H9 (cell line): ENCODE results near the gene PDPN. TPM values are rescaled to one million over a fixed set of nuclear protein-coding genes. Genes with fewer than 3 reads are reported as not detected.

Source experiments
- DNase-seq: peaks from one replicate; pipeline ENCODE4 v3.0.0-alpha.2; 2017
- H2AFZ ChIP-seq: one replicate; pipeline ENCODE4 v1.6.1; 2013; ENCODE audit warnings: mild to moderate bottlenecking, low read length, control low read depth, moderate library complexity
- H2AK5ac ChIP-seq: 2 replicates; pipeline ENCODE4 v1.6.1; 2013; ENCODE audit warnings: low read length, control low read depth, mixed read lengths; ENCODE audit not compliant: insufficient read length
- H2BK120ac ChIP-seq: one replicate; pipeline ENCODE4 v1.6.1; 2013; ENCODE audit warnings: low read depth, mild to moderate bottlenecking, low read length, control low read depth, inconsistent platforms; ENCODE audit not compliant: poor library complexity, severe bottlenecking
- H2BK12ac ChIP-seq: 2 replicates; pipeline ENCODE4 v1.6.1; 2013; ENCODE audit warnings: low read length, control low read depth, mixed read lengths, low read depth; ENCODE audit not compliant: insufficient read length
- H2BK15ac ChIP-seq: 2 replicates; pipeline ENCODE4 v1.6.1; 2013; ENCODE audit warnings: low read depth, low read length, control low read depth
- H2BK20ac ChIP-seq: one replicate; pipeline ENCODE4 v1.6.1; 2013; ENCODE audit warnings: low read depth, mild to moderate bottlenecking, low read length, control low read depth, inconsistent platforms; ENCODE audit not compliant: poor library complexity, severe bottlenecking
- H2BK5ac ChIP-seq: 2 replicates; pipeline ENCODE4 v1.6.1; 2013; ENCODE audit warnings: low read length, control low read depth, mixed read lengths; ENCODE audit not compliant: insufficient read length
- H3K14ac ChIP-seq: 2 replicates; pipeline ENCODE4 v1.6.1; 2013; ENCODE audit warnings: low read length, control low read depth; ENCODE audit not compliant: insufficient read depth
- H3K18ac ChIP-seq: 2 replicates; pipeline ENCODE4 v1.6.1; 2013; ENCODE audit warnings: low read depth, mild to moderate bottlenecking, mixed read lengths, low read length, control low read depth; ENCODE audit not compliant: insufficient read length
- H3K23ac ChIP-seq: 2 replicates; pipeline ENCODE4 v1.6.1; 2013; ENCODE audit warnings: low read length, control low read depth, mixed read lengths, low read depth; ENCODE audit not compliant: insufficient read length
- H3K23me2 ChIP-seq: 2 replicates; pipeline ENCODE4 v1.6.1; 2013; ENCODE audit warnings: low read depth, mild to moderate bottlenecking, mixed read lengths, low read length, control low read depth; ENCODE audit not compliant: insufficient read length, poor library complexity, severe bottlenecking
- H3K27ac ChIP-seq: 2 replicates; pipeline ENCODE4 v1.5.1; 2013; ENCODE audit warnings: low read length, control low read depth, mixed read lengths, low read depth; ENCODE audit not compliant: insufficient read length
- H3K27me3 ChIP-seq: 2 replicates; pipeline ENCODE4 v1.6.1; 2013; ENCODE audit warnings: low read length, control low read depth, inconsistent platforms; ENCODE audit not compliant: insufficient read depth
- H3K4ac ChIP-seq: 2 replicates; pipeline ENCODE4 v1.6.1; 2013; ENCODE audit warnings: low read depth, mild to moderate bottlenecking, control low read depth, inconsistent platforms, low read length, moderate library complexity
- H3K4me1 ChIP-seq: 2 replicates; pipeline ENCODE4 v1.6.1; 2013; ENCODE audit warnings: low read length, control low read depth, inconsistent platforms; ENCODE audit not compliant: insufficient read depth
- H3K4me2 ChIP-seq: 2 replicates; pipeline ENCODE4 v1.6.1; 2013; ENCODE audit warnings: low read length, control low read depth, mixed read lengths; ENCODE audit not compliant: insufficient read length, insufficient read depth
- H3K56ac ChIP-seq: 2 replicates; pipeline ENCODE4 v1.6.1; 2013; ENCODE audit warnings: low read depth, mild to moderate bottlenecking, mixed read lengths, low read length, control low read depth; ENCODE audit not compliant: insufficient read length
- H3K79me1 ChIP-seq: 2 replicates; pipeline ENCODE4 v1.6.1; 2013; ENCODE audit warnings: low read depth, mild to moderate bottlenecking, moderate library complexity, low read length, control low read depth, inconsistent platforms; ENCODE audit not compliant: insufficient read depth, poor library complexity, severe bottlenecking
- H3K79me2 ChIP-seq: 2 replicates; pipeline ENCODE4 v1.6.1; 2013; ENCODE audit warnings: low read length, control low read depth, inconsistent platforms; ENCODE audit not compliant: insufficient read depth
- H3K9ac ChIP-seq: 2 replicates; pipeline ENCODE4 v1.6.1; 2013; ENCODE audit warnings: low read length, control low read depth, mixed read lengths; ENCODE audit not compliant: insufficient read length; ENCODE audit errors: extremely low read depth
- H3K9me3 ChIP-seq: one replicate; pipeline ENCODE4 v1.6.1; 2013; ENCODE audit warnings: low read depth, low read length, inconsistent platforms; ENCODE audit not compliant: control insufficient read depth
- H3T11ph ChIP-seq: one replicate; pipeline ENCODE4 v1.6.1; 2013; ENCODE audit warnings: mild to moderate bottlenecking, low read length, control low read depth, inconsistent platforms
- H4K20me1 ChIP-seq: one replicate; pipeline ENCODE4 v1.6.1; 2013; ENCODE audit not compliant: control insufficient read depth, insufficient read length, insufficient read depth
- H4K5ac ChIP-seq: 2 replicates; pipeline ENCODE4 v1.6.1; 2013; ENCODE audit warnings: low read depth, mild to moderate bottlenecking, mixed read lengths, low read length, control low read depth; ENCODE audit not compliant: insufficient read length
- H4K8ac ChIP-seq: replicated peaks from 2 replicates; pipeline ENCODE4 v1.6.1; 2013; ENCODE audit warnings: low read length, control low read depth, mixed read lengths, low read depth; ENCODE audit not compliant: insufficient read length
- H4K91ac ChIP-seq: 2 replicates; pipeline ENCODE4 v1.6.1; 2013; ENCODE audit warnings: low read depth, mild to moderate bottlenecking, moderate library complexity, mixed read lengths, low read length, control low read depth; ENCODE audit not compliant: insufficient read length
- H3K27ac Mint-ChIP-seq, 3 experiments: 2 replicates in 2 of 3; 3 replicates in 1 of 3; pipeline ENCODE4 v1.8.0; 2020 to 2021; ENCODE audit warnings: mixed read lengths in 3 of 3, mild to moderate bottlenecking in 1 of 3, moderate library complexity in 1 of 3
- H3K27me3 Mint-ChIP-seq: 2 replicates; pipeline ENCODE4 v1.8.0; 2021; ENCODE audit warnings: low read depth, mild to moderate bottlenecking, moderate library complexity, mixed read lengths
- H3K36me3 Mint-ChIP-seq, 3 experiments: 2 replicates in 2 of 3; 3 replicates in 1 of 3; pipeline ENCODE4 v1.8.0; 2020 to 2021; ENCODE audit warnings: low read depth in 3 of 3, mixed read lengths in 3 of 3; ENCODE audit not compliant: insufficient read depth in 1 of 3
- H3K4me1 Mint-ChIP-seq, 2 experiments: 2 replicates each; pipeline ENCODE4 v1.8.0; 2020; ENCODE audit warnings: mixed read lengths in 2 of 2
- H3K4me3 Mint-ChIP-seq, 2 experiments: 2 replicates in 1 of 2; 3 replicates in 1 of 2; pipeline ENCODE4 v1.8.0; 2020 to 2021; ENCODE audit warnings: mild to moderate bottlenecking in 2 of 2, mixed read lengths in 2 of 2, moderate library complexity in 1 of 2
- H3K9me3 Mint-ChIP-seq, 2 experiments: 2 replicates in 1 of 2; 3 replicates in 1 of 2; pipeline ENCODE4 v1.8.0; 2020; ENCODE audit warnings: mild to moderate bottlenecking in 2 of 2, mixed read lengths in 2 of 2, moderate library complexity in 1 of 2
- WGBS: extraction: QIAGEN DNeasy Blood & Tissue Kit; methylation state at CpG from one replicate; pipeline ENCODE4 v1.1.7; 2013; ENCODE audit warnings: missing lambda C conversion rate, low lambda C conversion rate, mixed read lengths; ENCODE audit not compliant: insufficient read length; ENCODE audit errors: extremely low coverage; 5-methylcytosine and 5-hydroxymethylcytosine counted together
- total RNA-seq: library from RNA; stranded (reverse); gene quantifications from 2 replicates; pipeline ENCODE4 v1.2.1, GENCODE V29; 2021
- TF ChIP-seq, protein P1 (sequence below): fragments of 200-600 bp; sonication (generic); conservative IDR thresholded peaks from 3 replicates; pipeline ENCODE4 v1.8.0; 2021; ENCODE audit warnings: antibody characterized with exemption, mild to moderate bottlenecking

Gene PDPN
- total RNA-seq, 1 experiment from 2014 or later, result 205 TPM

DNA sequence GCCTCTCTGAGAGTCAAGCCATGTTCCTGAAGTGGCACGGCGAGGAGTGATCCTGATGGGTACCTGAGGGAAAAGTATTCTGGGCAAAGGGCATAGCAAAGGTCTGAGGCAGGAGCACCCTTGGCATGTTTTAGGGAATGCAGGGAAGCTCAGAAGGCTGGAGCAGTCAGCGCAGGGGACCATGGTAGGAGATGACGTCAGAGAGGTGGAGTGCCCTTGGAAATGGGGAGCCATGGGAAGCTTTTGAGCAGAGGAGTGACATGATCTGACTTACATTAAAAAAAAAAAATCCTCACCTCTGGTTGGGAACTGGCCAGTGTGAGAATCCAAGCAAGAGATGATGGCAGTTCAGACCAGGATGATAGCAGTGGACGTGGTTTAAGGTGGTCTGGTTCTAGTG, 37.2 kb downstream of the PDPN start:
- Histone ChIP-seq H4K5ac (no peak overlapping the region), H2BK120ac (no peak overlapping the region), H3K27me3 (no peaks in the 10 kb centered on the region), H3K4ac (no peak overlapping the region), H2BK12ac (no peak overlapping the region), H3T11ph (no peak overlapping the region), H3K27ac (no peak overlapping the region), H3K23me2 (no peaks in the 10 kb centered on the region), H4K8ac (no peak overlapping the region), H3K9ac (no peak overlapping the region), H3K23ac (no peak overlapping the region), H3K79me2 (no peaks in the 10 kb centered on the region), H3K18ac (no peak overlapping the region), H3K14ac (no peak overlapping the region), H4K20me1 (no peaks in the 10 kb centered on the region), H3K56ac (no peak overlapping the region), H2BK5ac (no peak overlapping the region), H2BK15ac (no peak overlapping the region), H3K4me1 (no peaks in the 10 kb centered on the region), H2AFZ (no peak overlapping the region), H2AK5ac (no peak overlapping the region), H2BK20ac (no peak overlapping the region), H4K91ac (no peak overlapping the region), H3K79me1 (no peaks in the 10 kb centered on the region), H3K4me2 (no peak overlapping the region), H3K9me3 (no peaks in the 10 kb centered on the region)
- no CpG with 5 or more reads among the region's 5 CpGs for WGBS
- Mint-ChIP-seq H3K9me3 (no peaks in the 10 kb centered on the region), H3K4me3 (no peak overlapping the region), H3K27me3 (no peaks in the 10 kb centered on the region), H3K27ac (peak overlapping the region in 1 of 3 experiments; percentile 62; a peak in 2 of 7 replicates), H3K4me1 (peaks cover 13 to 15% of the 10 kb centered on the region in 2 experiments), H3K36me3 (peaks cover 13 to 23% (median 22%) of the 10 kb centered on the region in 3 experiments; a peak in 6 of 7 replicates)
- DNase-seq, result no peak
- TF ChIP-seq, protein P1, sequence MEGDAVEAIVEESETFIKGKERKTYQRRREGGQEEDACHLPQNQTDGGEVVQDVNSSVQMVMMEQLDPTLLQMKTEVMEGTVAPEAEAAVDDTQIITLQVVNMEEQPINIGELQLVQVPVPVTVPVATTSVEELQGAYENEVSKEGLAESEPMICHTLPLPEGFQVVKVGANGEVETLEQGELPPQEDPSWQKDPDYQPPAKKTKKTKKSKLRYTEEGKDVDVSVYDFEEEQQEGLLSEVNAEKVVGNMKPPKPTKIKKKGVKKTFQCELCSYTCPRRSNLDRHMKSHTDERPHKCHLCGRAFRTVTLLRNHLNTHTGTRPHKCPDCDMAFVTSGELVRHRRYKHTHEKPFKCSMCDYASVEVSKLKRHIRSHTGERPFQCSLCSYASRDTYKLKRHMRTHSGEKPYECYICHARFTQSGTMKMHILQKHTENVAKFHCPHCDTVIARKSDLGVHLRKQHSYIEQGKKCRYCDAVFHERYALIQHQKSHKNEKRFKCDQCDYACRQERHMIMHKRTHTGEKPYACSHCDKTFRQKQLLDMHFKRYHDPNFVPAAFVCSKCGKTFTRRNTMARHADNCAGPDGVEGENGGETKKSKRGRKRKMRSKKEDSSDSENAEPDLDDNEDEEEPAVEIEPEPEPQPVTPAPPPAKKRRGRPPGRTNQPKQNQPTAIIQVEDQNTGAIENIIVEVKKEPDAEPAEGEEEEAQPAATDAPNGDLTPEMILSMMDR, result no peak
